Keratinocyte (primary cell): Measurements from ENCODE around the gene NASP. TPM values are rescaled to one million over a fixed set of nuclear protein-coding genes. Genes with fewer than 3 reads are reported as not detected.

Source experiments
- DNase-seq: peaks from one replicate; pipeline ENCODE4 v3.0.0-alpha.2; 2011; ENCODE audit warnings: low read depth, missing footprints, low spot score
- FAIRE-seq: peaks from 2 replicates; lab custom pipeline; 2011; peaks lifted over from hg19 to GRCh38; lab: Jason Lieb, UNC
- H2AFZ ChIP-seq: 2 replicates; pipeline ENCODE4 v1.6.0; 2012; ENCODE audit warnings: low read length, control low read depth, inconsistent platforms; ENCODE audit not compliant: control insufficient read depth
- H3K27ac ChIP-seq: 2 replicates; pipeline ENCODE4 v1.5.1; 2011; ENCODE audit warnings: low read length; ENCODE audit not compliant: control insufficient read depth, insufficient read depth
- H3K27me3 ChIP-seq: 3 replicates; pipeline ENCODE4 v1.6.0; 2011; ENCODE audit warnings: low read length; ENCODE audit not compliant: control insufficient read depth, insufficient read depth; ENCODE audit errors: extremely low read depth
- H3K36me3 ChIP-seq, 2 experiments: 2 replicates in 1 of 2; 3 replicates in 1 of 2; pipeline ENCODE4 v1.5.1; 2011; ENCODE audit warnings: low read length in 2 of 2, mild to moderate bottlenecking in 1 of 2; ENCODE audit not compliant: control insufficient read depth in 2 of 2, insufficient read depth in 2 of 2; ENCODE audit errors: extremely low read depth in 1 of 2
- H3K4me1 ChIP-seq: 3 replicates; pipeline ENCODE4 v1.5.1; 2011; ENCODE audit warnings: low read length; ENCODE audit not compliant: control insufficient read depth, insufficient read depth; ENCODE audit errors: extremely low read depth
- H3K4me2 ChIP-seq: 3 replicates; pipeline ENCODE4 v1.6.0; 2011; ENCODE audit warnings: low read depth, low read length; ENCODE audit not compliant: control insufficient read depth, insufficient read depth; ENCODE audit errors: extremely low read depth
- H3K4me3 ChIP-seq, 3 experiments: fragments of 200-600 bp in 1 of 3; sonication (generic) in 1 of 3; 2 replicates in 2 of 3; 3 replicates in 1 of 3; pipeline ENCODE4 v1.5.1; 2011 to 2016; ENCODE audit warnings: low read length in 3 of 3, mild to moderate bottlenecking in 3 of 3, control low read depth in 2 of 3, inconsistent platforms in 1 of 3, low read depth in 1 of 3, mixed read lengths in 1 of 3, mixed run types in 1 of 3, moderate library complexity in 1 of 3; ENCODE audit not compliant: control insufficient read depth in 2 of 3, insufficient read depth in 2 of 3; ENCODE audit errors: extremely low read depth in 1 of 3
- H3K79me2 ChIP-seq: 2 replicates; pipeline ENCODE4 v1.6.0; 2012; ENCODE audit warnings: low read length; ENCODE audit not compliant: control insufficient read depth, insufficient read depth
- H3K9ac ChIP-seq: 3 replicates; pipeline ENCODE4 v1.6.0; 2011; ENCODE audit warnings: low read length; ENCODE audit not compliant: control insufficient read depth, insufficient read depth; ENCODE audit errors: extremely low read depth
- H3K9me1 ChIP-seq: 3 replicates; pipeline ENCODE4 v1.6.0; 2011; ENCODE audit warnings: low read length; ENCODE audit not compliant: control insufficient read depth, insufficient read depth; ENCODE audit errors: extremely low read depth
- H3K9me3 ChIP-seq: 2 replicates; pipeline ENCODE4 v1.5.1; 2012; ENCODE audit warnings: low read depth, low read length; ENCODE audit not compliant: control insufficient read depth
- H4K20me1 ChIP-seq: 3 replicates; pipeline ENCODE4 v1.6.0; 2011; ENCODE audit warnings: low read length; ENCODE audit not compliant: control insufficient read depth, insufficient read depth; ENCODE audit errors: extremely low read depth
- EZH2 ChIP-seq: IDR thresholded peaks from one replicate; pipeline ENCODE4 v1.6.1; 2012; ENCODE audit warnings: inconsistent platforms, mild to moderate bottlenecking, low read length, moderate library complexity
- dilution Hi-C: fragments of 300-500 bp; cut with MboI; formaldehyde crosslinking; loops from one replicate; pipeline ENCODE4 v1.7.0; 2020; ENCODE audit warnings: low sequenced_read_pairs; ENCODE audit not compliant: extremely low pct_ligation_motif_present
- polyA plus RNA-seq, 5 experiments: library from polyadenylated mRNA; depleted of rRNA in 3 of 5; stranded (reverse) in 3 of 5; stranded (forward) in 1 of 5; unstranded in 1 of 5; fragments of >200 nt; gene quantifications; 1 replicate in 1 of 5; 2 replicates in 3 of 5; 3 replicates in 1 of 5; pipeline versions ENCODE4 v1.2.1 to v1.2.3, GENCODE V29; 2011 to 2012; ENCODE audit warnings: missing spikeins in 2 of 5, low read depth in 1 of 5, low replicate concordance in 1 of 5
- TF ChIP-seq, protein P1 (sequence below), 3 experiments: IDR thresholded peaks in 1 of 3; conservative IDR thresholded peaks in 1 of 3; optimal IDR thresholded peaks in 1 of 3; 2 replicates in 2 of 3; 3 replicates in 1 of 3; pipeline versions ENCODE3 to v1.5.1; 2011; ENCODE audit warnings: low read length in 3 of 3, mild to moderate bottlenecking in 3 of 3, moderate library complexity in 2 of 3, control low read depth in 1 of 3, inconsistent platforms in 1 of 3; ENCODE audit not compliant: insufficient read depth in 2 of 3; ENCODE audit errors: extremely low read depth in 1 of 3

The NASP gene
- polyA plus RNA-seq, 1 donor (not counting 4 experiments of a cell fraction or from before 2014, with no cell fraction given): 61.7 TPM

DNA sequence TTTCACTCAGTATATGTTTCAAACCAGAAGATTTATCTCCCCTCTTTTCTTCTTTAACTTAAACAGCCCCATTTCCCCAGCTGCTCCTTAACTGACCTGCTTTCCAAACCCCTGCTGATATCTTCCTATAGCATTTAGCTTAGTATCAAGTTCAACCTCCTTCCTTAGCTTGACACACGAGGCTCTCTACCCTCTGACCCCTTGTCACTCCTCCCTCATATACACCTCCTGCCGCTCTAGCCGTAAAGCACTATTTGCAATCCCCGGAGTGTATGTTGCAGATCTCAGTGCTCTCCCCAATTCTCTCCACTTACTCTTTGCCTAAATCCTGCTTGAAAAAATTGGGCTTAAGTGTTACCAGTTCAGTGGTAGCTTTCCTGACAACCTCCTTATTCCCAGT, 47.0 kb upstream of the NASP start:
- DNase-seq (no peak), FAIRE-seq (no peak)
- Histone ChIP-seq H3K9me3 (no peaks in the 10 kb centered on the region), H3K4me1 (peaks cover 6% of the 10 kb centered on the region), H3K79me2 (no peaks in the 10 kb centered on the region), H4K20me1 (no peaks in the 10 kb centered on the region), H3K9ac (no peak overlapping the region), H3K9me1 (no peaks in the 10 kb centered on the region), H3K36me3 (no peaks in the 10 kb centered on the region), H2AFZ (no peak overlapping the region), H3K27ac (no peak overlapping the region), H3K4me3 (no peak overlapping the region), H3K27me3 (no peaks in the 10 kb centered on the region), H3K4me2 (no peak overlapping the region)
- no peak for TF ChIP-seq EZH2
- TF ChIP-seq, protein P1, sequence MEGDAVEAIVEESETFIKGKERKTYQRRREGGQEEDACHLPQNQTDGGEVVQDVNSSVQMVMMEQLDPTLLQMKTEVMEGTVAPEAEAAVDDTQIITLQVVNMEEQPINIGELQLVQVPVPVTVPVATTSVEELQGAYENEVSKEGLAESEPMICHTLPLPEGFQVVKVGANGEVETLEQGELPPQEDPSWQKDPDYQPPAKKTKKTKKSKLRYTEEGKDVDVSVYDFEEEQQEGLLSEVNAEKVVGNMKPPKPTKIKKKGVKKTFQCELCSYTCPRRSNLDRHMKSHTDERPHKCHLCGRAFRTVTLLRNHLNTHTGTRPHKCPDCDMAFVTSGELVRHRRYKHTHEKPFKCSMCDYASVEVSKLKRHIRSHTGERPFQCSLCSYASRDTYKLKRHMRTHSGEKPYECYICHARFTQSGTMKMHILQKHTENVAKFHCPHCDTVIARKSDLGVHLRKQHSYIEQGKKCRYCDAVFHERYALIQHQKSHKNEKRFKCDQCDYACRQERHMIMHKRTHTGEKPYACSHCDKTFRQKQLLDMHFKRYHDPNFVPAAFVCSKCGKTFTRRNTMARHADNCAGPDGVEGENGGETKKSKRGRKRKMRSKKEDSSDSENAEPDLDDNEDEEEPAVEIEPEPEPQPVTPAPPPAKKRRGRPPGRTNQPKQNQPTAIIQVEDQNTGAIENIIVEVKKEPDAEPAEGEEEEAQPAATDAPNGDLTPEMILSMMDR (optimal IDR thresholded peaks at IDR 0.05 in 1 of 3, IDR thresholded peaks at IDR 0.05 in 1 of 3, conservative IDR thresholded peaks at IDR 0.05 in 1 of 3; ENCODE audit: extremely low read depth in 1 of 3, insufficient read depth in 2 of 3, low read length in 3 of 3): no peak
- dilution Hi-C loops: no loop called here

DNA sequence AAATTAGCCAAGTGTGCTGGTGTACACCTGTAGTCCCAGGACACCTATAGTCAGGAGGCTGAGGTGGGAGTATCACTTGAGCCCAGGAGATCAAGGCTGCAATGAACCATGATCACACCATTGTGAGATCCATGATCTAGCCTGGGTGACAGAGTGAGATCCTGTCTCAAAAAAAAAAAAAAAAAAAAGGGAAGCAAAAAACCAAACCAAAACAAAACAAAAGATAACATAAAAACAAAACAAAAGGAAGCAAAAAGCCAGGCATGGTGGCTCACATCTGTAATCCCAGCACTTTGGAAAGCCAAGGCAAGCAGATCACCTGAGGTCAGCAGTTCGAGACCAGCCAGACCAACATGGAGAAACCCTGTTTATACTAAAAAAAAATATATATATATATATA, 42.6 kb upstream of the NASP start:
- TF ChIP-seq, protein P1 (optimal IDR thresholded peaks at IDR 0.05 in 1 of 3, IDR thresholded peaks at IDR 0.05 in 1 of 3, conservative IDR thresholded peaks at IDR 0.05 in 1 of 3; ENCODE audit: extremely low read depth in 1 of 3, insufficient read depth in 2 of 3, low read length in 3 of 3): no peak
- no peak for TF ChIP-seq EZH2
- H3K36me3 ChIP-seq: no peaks in the 10 kb centered on the region
- dilution Hi-C loops: no loop called here
- H3K4me2 ChIP-seq: no peak overlapping the region
- H3K4me1 ChIP-seq: peaks cover 1% of the 10 kb centered on the region
- H3K9me3 ChIP-seq: no peaks in the 10 kb centered on the region
- DNase-seq (no peak), FAIRE-seq (no peak)
- H3K79me2 ChIP-seq: no peaks in the 10 kb centered on the region
- no peaks in the 10 kb centered on the region for H3K27me3 ChIP-seq
- no peak overlapping the region for H2AFZ ChIP-seq
- no peak overlapping the region for H3K9ac ChIP-seq
- no peaks in the 10 kb centered on the region for H3K9me1 ChIP-seq
- no peaks in the 10 kb centered on the region for H4K20me1 ChIP-seq
- H3K4me3 ChIP-seq: no peak overlapping the region
- no peak overlapping the region for H3K27ac ChIP-seq
